GM21390 (cell line): ENCODE data around the gene FLNB.
"Not testable (repeated sequence)": the region's sequence is repeated elsewhere in the genome, so short reads cannot be mapped to it uniquely, and the experiment has no call there.

Experiments used
- ATAC-seq: cut with Tn5 transposase; IDR thresholded peaks from one replicate; pipeline ENCODE4 v1.9.1; 2021; ENCODE audit not compliant: unreplicated experiment

FLNB gene

GRCh38 chr3:58197588-58197987 is 189.4 kb downstream of the FLNB start:
- ATAC-seq = no peak

DNA sequence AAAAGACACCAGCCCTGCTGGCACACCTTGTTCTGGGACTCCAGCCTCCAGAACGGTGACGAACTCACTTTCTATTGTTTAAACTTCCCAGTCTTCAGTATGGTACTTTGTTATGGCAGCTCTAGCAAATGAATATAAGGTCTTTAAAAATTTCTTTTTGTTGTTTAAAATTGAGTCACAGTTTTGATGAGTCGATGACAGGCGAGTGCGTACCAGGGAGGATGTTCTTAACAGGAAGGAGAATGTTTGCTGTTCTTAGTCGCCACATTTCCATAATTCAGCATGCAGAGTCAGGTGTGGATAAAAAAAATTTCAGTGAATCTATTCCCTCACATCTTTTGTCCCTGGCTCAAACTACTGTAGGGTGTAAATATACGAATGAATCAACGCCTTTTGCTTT is 190.1 kb downstream of the FLNB start:
- no peak for ATAC-seq

DNA sequence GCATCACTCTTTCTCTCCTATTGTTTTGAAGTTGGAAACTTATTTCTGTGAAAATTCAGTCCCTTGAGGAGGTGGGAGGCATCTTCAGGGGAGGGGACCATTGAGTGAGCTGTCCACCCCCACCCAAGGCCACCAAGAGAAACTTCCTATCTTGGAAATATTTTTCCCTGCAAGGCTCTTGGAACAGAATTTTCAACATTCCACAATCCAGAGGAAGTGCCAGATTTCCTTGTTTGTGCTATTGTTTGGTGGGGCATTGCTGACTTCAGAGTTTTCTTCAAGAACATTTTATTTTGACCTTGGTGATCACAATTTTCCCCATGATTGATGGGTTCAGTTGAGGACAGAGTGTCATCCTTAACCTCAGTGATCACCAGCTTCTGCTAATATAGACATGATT is 190.6 kb downstream of the FLNB start:
- ATAC-seq = no peak

- ATAC-seq = no peak
Observed at GRCh38 chr3:58200121-58200709, 192.0 kb downstream of the FLNB start.

- no peak for ATAC-seq
Observed at GRCh38 chr3:58200846-58201355, 192.7 kb downstream of the FLNB start.

GRCh38 chr3:58201451-58201850 is 193.2 kb downstream of the FLNB start:
- ATAC-seq = not testable (repeated sequence)

- peak; percentile 67 for ATAC-seq
Observed at GRCh38 chr3:58202917-58203360, 194.7 kb downstream of the FLNB start.

DNA sequence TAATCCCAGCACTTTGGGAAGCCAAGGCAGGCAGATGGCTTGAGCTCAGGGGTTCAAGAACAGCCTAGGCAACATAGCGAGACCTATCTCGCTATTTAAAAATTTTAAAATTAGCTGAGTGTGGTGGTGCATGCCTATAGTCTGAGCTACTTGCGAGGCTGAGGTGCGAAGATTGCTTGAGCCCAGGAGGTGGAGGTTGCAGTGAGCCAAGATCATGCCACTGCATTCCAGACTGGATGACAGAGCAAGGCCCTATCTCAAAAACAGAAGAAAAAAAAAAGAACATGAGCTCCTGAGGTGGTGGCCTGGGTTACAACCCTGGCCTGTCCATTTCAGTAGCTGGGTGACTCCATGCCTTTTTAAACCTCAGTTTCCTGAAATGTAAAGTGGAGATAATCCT is 195.3 kb downstream of the FLNB start:
- no peak for ATAC-seq

DNA sequence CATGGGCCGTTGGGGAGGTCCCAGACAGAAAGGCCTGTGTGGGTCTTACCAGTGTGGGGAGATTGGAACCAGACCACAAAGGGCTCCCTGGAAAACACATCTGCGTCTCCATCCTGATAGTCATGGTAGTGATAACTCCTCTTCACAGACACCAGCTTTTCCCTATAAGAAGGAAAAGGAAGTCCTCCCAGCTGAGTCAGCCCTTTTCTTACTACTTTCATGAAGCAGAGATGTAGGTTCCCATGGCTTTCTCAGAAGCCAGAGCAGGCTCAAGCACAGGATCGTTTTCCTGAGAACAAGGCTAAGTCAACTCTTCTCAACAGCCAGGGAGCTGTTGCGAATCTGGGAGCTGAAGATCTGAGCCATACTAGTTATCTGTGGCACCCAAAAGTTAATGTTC is 196.5 kb downstream of the FLNB start:
- no peak for ATAC-seq

- no peak for ATAC-seq
Observed at GRCh38 chr3:58205981-58206380, 197.8 kb downstream of the FLNB start.

DNA sequence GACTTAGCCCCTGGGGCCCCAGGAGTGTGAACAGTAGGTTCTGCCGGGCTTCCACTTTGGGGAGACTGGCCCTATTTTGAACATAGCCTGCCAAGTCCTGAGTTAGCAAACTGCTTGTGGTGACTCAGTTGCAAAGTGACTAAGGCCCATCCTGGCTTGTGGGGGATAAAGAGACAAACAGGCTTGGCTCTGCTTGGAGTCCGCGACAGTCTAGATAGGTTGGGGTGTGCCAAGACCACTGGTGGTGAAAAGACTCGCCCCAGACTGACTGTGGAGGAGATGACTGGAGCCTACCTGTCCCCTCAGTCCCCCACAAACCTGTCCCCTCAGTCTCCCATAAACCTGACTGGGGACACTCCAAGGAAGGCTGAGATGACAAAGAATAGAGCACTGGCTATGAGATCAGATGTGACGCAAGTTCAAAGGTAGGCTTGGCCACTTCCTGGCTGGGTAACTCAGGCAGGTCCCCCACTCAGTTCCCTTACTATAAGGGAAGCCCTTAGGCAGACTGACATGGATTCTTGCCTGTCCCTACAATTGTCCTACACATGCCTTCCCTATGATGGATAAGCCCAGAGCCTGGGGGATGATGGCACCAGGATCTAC is 198.3 kb downstream of the FLNB start:
- no peak for ATAC-seq

DNA sequence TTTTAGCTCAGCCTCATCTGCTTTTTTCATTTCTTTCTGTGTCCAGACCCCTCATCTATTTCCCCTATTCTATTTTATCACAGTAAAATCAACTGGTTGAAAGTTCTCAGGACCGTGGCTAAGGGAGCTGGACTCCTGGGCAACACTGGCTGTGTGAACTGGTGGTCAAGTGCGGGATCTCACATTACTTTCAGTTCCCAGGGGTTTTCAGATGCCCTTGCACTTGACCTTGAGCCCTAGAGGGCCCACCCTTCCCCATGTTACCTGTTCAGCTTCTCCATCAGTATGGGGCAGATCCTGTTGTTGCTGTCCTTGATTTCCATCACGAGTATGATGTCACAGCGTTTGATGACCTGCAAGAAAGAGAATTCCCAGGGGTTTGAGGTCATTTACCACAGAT is 199.7 kb downstream of the FLNB start:
- ATAC-seq = no peak

DNA sequence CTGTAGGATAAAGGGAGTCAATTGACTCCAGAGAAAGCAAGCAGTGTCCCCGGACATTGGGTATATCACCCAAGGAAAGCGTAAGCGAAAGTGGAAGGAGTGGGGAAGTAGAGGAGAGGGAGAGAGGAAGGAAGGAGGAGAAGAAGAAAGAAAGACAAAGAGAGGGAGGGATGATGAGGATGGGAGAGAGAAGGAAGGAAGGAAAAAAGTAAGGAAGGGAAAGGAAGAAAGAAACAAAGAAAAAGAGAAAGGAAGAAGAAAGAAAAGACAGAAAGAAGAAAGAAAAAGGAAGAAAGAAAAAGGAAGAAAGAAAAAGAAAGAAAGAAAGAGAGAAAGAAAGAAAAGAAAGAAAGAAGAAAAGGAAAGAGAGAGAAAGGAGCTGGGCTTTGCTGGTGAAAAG is 201.7 kb downstream of the FLNB start:
- no peak for ATAC-seq

DNA sequence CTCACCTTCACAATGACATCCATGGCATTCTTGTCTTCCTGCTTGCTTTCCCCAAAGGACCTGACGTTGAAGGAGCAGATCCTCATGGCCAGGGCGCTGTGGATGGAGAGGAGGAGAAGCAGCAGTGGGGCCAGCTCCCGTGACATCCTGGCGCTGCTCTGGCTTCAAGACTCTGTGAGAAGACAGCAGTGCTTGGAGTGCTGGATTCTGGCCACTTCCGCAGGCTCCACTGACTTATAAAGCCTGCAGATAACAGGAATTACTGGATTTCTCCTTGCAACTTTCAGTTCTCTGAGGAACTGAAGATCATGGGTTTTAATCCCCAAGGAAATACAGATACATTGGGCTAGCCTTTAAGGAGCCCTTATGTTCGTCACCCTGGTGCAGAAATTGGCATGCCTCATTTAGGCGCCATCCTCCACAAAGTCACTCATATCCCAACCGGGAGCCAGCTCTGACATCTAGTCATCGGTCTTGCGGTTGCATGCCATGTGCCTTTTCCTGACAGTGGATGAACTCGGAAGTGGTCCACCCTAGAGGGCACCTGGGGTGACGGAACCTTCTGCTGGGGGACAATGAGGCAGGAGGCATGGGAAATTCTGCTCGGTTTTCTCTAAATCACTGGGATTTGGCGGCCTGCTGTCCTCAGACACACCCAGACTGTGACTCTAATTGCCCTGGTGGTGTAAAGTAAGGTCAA is 202.7 kb downstream of the FLNB start, which contains the start of gene DNASE1L3:
TSS of gene DNASE1L3 (minus strand) at position 212 of the 700 bp plus-strand sequence. CDS start at position 146, 66 bp downstream.
- ATAC-seq = no peak

- peak; percentile 74 for ATAC-seq
Observed at GRCh38 chr3:58214484-58215316, 206.5 kb downstream of the FLNB start.

DNA sequence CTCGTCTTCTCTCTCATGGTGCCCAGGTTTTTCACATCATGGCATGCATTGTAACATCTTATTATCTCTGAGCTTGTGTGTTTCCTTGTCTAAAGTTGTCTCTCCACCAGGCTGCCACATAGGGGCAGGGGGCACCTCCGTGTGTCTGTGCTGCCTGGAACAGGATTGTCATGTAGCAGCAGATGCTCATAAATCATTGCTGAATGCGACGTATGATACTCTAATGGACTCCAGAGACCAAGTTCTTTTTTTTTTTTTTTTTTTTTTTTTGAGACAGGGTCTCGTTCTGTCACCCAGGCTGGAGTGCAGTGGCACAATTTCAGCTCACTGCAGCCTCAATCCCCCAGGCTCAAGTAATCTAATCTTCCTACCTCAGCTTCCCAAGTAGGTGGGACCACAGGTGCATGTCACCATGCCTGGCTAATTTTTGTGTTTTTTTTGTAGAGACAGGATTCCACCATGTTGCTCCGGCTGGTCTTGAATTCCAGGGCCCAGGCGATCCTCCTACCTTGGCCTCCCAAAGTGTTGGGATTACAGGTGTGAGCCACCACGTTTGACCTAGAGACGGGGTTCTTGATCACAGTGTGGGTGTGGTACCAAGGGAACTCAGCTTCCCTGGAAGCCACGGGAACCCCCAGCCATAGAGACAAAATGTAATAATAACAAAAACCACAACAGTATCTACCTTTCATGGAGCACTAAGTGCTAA is 207.2 kb downstream of the FLNB start:
- ATAC-seq = no peak

DNA sequence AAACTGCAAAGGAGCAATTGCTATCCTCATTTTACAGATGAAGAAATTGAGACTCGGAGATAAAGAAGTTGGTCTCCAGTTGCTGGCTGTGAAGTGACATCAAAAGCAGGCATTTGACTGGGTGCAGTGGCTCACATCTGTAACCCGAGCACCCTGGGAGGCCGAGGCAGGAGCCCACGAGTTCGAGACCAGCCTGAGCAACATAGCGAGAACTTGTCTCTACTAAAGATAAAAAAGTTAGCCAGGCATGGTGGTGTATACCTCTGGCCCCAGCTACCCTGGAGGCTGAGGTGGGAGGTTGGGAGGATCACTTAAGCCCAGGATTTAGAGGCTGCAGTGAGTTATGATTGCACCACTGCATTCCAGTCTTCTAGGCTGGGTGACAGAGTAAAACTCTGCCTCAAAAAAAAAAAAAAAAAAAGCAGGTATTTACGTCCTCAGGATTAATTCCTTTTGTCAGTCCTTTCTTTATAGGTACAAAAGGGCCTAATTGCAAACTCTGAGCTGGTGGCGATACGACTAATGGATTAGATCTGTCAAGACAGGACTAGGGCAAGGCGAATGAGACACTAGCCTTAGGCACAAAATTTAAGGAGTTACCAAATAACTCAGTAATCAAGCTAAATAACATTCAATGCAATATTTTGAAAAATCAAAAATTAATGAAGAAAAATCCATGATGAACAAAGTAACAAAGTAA is 208.4 kb downstream of the FLNB start:
- no peak for ATAC-seq

DNA sequence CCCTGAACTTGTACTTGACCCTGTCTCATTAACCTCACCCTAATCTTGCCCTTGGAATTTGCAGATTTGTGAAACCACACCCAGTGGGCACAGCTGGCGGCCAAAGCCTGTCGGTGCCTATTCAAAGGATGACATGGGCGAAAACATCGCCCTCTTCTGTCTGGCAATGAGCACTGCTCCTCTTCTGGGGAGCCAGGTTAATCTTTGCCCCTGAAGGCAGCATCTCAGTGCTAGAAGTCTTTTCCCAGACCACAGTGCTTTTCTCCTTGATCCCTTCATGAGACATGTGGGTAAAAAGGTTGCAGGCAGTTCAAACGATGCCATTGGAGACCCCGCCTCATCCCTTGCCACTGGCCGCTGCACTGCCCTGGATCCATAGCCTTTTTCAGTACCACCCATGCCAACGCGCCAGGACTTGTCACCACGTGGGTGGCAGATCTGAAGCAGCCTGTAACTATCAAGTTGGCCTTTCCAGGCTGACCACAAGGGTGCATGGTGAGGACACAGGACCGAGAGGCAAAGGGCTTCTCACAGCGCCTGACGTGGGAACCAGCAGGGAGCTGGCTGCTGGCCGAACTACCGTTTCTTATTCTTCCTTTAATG is 209.1 kb downstream of the FLNB start:
- peak; percentile 34 for ATAC-seq

DNA sequence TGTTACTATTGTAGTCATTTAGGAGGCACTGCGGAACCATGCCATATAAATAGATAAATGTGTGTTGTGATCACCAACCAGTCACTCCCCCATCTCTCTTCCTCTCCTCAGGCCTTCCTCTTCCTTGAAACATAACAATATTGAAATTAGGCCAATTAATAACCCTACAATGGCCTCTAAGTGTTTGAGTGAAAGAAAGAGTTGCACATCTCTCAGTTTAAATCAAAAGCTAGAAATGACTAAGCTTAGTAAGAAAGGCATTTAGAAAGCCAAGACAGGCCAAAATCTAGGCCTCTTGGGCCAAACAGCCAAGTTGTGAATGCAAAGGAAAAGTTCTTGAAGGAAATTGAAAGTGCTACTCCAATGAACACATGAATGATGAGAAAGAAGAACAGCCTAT is 210.7 kb downstream of the FLNB start:
- ATAC-seq = peak; percentile 29
